PFSK-1 (cell line): ENCODE results near the gene IL1RN.

Experiments
- REST ChIP-seq, 2 experiments: IDR thresholded peaks; 2 replicates each; pipeline versions ENCODE4 v1.6.1 to v1.8.0; 2011 to 2012; ENCODE audit warnings: low read depth in 2 of 2, low read length in 2 of 2, control low read depth in 1 of 2, inconsistent platforms in 1 of 2, mild to moderate bottlenecking in 1 of 2, moderate library complexity in 1 of 2; ENCODE audit not compliant: insufficient read depth in 1 of 2
- SIN3A ChIP-seq: IDR thresholded peaks from 2 replicates; pipeline ENCODE4 v1.6.1; 2012; ENCODE audit warnings: mild to moderate bottlenecking, low read length, moderate library complexity, borderline replicate concordance; ENCODE audit not compliant: insufficient read depth

GRCh38 chr2:113089916-113090315, 37.5 kb upstream of the IL1RN start:
- TF ChIP-seq SIN3A, result no peak
- no peak for TF ChIP-seq REST (IDR thresholded peaks at IDR 0.05; ENCODE audit: insufficient read depth in 1 of 2, low read depth in 2 of 2, low read length in 2 of 2)
